Muscle of leg (tissue), 11 donors: ENCODE data around the gene FOXP4. TPM values are rescaled to one million over a fixed set of nuclear protein-coding genes. Genes with fewer than 3 reads are reported as not detected.
"Not testable (repeated sequence)": the region's sequence is repeated elsewhere in the genome, so short reads cannot be mapped to it uniquely, and the experiment has no call there.

Experiments used
- DNase-seq: peaks from one replicate; pipeline ENCODE4 v3.0.0; 2013
- H3K27ac ChIP-seq: one replicate; pipeline ENCODE4 v1.5.1; 2013; ENCODE audit warnings: mild to moderate bottlenecking, low read length, control low read depth
- H3K27me3 ChIP-seq: one replicate; pipeline ENCODE4 v1.6.1; 2013; ENCODE audit warnings: low read length; ENCODE audit not compliant: control insufficient read depth, insufficient read depth
- H3K36me3 ChIP-seq: one replicate; pipeline ENCODE4 v1.6.1; 2013; ENCODE audit warnings: low read length; ENCODE audit not compliant: control insufficient read depth, insufficient read depth
- H3K4me1 ChIP-seq: one replicate; pipeline ENCODE4 v1.6.1; 2013; ENCODE audit warnings: low read length; ENCODE audit not compliant: control insufficient read depth, insufficient read depth
- H3K4me3 ChIP-seq: one replicate; pipeline ENCODE4 v1.5.1; 2013; ENCODE audit warnings: low read length, control low read depth
- H3K9me3 ChIP-seq: replicated peaks from 2 replicates; pipeline ENCODE4 v1.6.1; 2013; ENCODE audit warnings: low read depth, low read length; ENCODE audit not compliant: control insufficient read depth
- WGBS: methylation state at CpG from one replicate; pipeline ENCODE4 v1.1.5; 2013; ENCODE audit warnings: missing lambda C conversion rate; ENCODE audit not compliant: insufficient coverage; 5-methylcytosine and 5-hydroxymethylcytosine counted together
- polyA plus RNA-seq, 8 donors: library from polyadenylated mRNA; unstranded; fragments of 120-200 nt; gene quantifications; one replicate each; pipeline versions ENCODE4 v1.2.1 to v1.2.3, GENCODE V29; 2013; ENCODE audit warnings: inconsistent platforms in 1 of 8, low replicate concordance in 1 of 8; ENCODE audit not compliant: insufficient read length in 8 of 8, insufficient read depth in 1 of 8
- total RNA-seq: library from RNA; stranded (reverse); fragments of 120-200 nt; gene quantifications from one replicate; pipeline ENCODE4 v1.2.4, GENCODE V29; 2013

The FOXP4 gene
- total and polyA plus RNA-seq, 9 donors, result 3.0 to 25.7 (median 14.3) TPM

- Histone ChIP-seq H3K9me3 (no peaks in the 10 kb centered on the region), H3K4me1 (peaks cover 7% of the 10 kb centered on the region), H3K27ac (no peak overlapping the region), H3K27me3 (no peaks in the 10 kb centered on the region), H3K36me3 (no peaks in the 10 kb centered on the region), H3K4me3 (no peak overlapping the region)
- no peak for DNase-seq
- 80% methylated on average over 3 of the region's 3 CpGs for WGBS
These were observed 59.5 kb downstream of the FOXP4 start for GRCh38 chr6:41605649-41606048.

DNA sequence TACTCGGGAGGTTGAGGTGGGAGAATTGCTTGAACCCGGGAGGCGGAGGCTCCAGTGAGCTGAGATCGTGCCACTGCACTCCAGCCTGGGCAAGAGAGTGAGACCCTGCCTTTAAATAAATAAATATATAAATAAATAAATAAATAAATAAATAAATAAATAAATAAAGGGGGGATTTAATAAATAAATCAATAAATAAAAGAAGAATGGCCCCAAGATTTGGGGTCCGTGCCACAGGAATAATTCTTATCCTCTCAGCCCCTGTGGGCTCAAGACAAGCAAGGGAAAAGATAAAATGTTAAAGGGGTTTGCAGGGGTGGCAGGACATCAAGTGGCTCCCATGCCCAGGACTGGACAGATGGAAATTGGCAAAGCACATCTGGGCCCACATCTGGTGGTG, 60.9 kb downstream of the FOXP4 start:
- no peaks in the 10 kb centered on the region for H3K9me3 ChIP-seq
- H3K27me3 ChIP-seq, result no peaks in the 10 kb centered on the region
- no peak overlapping the region for H3K27ac ChIP-seq
- no peak overlapping the region for H3K4me3 ChIP-seq
- 86% methylated on average over 1 of the region's 5 CpGs for WGBS
- peaks cover 7% of the 10 kb centered on the region for H3K4me1 ChIP-seq
- no peaks in the 10 kb centered on the region for H3K36me3 ChIP-seq
- no peak for DNase-seq

- WGBS, result 72% methylated on average over 8 of the region's 9 CpGs
- Histone ChIP-seq H3K4me3 (no peak overlapping the region), H3K36me3 (no peaks in the 10 kb centered on the region), H3K27me3 (no peaks in the 10 kb centered on the region), H3K4me1 (peaks cover 4% of the 10 kb centered on the region), H3K9me3 (no peaks in the 10 kb centered on the region), H3K27ac (no peak overlapping the region)
- no peak for DNase-seq
These were observed 61.6 kb downstream of the FOXP4 start for GRCh38 chr6:41607736-41608135.

- Histone ChIP-seq H3K4me1 (no peaks in the 10 kb centered on the region), H3K9me3 (peaks cover 4% of the 10 kb centered on the region), H3K36me3 (no peaks in the 10 kb centered on the region), H3K27ac (no peak overlapping the region), H3K4me3 (no peak overlapping the region), H3K27me3 (no peaks in the 10 kb centered on the region)
- no peak for DNase-seq
- WGBS, result 64% methylated on average over 7 of the region's 11 CpGs
These were observed 62.4 kb downstream of the FOXP4 start for GRCh38 chr6:41608443-41609151.

DNA sequence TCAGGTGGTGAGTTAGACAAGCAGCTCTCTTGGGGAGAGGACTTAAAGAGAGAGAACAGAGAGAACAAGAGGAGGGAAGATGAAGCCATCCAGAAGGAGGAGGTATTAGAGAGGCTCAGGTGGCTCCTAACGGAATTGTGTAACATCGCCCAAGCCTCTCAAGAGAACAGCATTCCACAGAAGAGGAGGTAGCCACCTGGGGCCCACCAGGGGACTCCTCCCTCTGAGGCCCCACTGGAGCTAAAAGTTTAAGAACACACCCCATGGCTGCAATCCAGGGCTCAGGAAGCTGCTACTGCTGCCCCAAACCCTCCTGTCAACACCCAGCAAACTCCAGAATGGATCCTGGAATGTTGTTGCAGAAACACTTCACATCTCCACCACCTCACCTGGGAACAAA, 68.5 kb downstream of the FOXP4 start:
- Histone ChIP-seq H3K27me3 (no peaks in the 10 kb centered on the region), H3K4me3 (no peak overlapping the region), H3K9me3 (peaks cover 4% of the 10 kb centered on the region), H3K36me3 (no peaks in the 10 kb centered on the region), H3K27ac (no peak overlapping the region), H3K4me1 (no peaks in the 10 kb centered on the region)
- DNase-seq, result no peak
- WGBS, result 63% methylated on average over 2 of the region's 2 CpGs

GRCh38 chr6:41615311-41615710, 69.1 kb downstream of the FOXP4 start:
- no peaks in the 10 kb centered on the region for H3K36me3 ChIP-seq
- no peak overlapping the region for H3K27ac ChIP-seq
- WGBS, result 75% methylated on average over 4 of the region's 7 CpGs
- no peaks in the 10 kb centered on the region for H3K4me1 ChIP-seq
- DNase-seq, result peak; percentile 47
- H3K4me3 ChIP-seq, result no peak overlapping the region
- H3K9me3 ChIP-seq, result peaks cover 4% of the 10 kb centered on the region
- H3K27me3 ChIP-seq, result no peaks in the 10 kb centered on the region

DNA sequence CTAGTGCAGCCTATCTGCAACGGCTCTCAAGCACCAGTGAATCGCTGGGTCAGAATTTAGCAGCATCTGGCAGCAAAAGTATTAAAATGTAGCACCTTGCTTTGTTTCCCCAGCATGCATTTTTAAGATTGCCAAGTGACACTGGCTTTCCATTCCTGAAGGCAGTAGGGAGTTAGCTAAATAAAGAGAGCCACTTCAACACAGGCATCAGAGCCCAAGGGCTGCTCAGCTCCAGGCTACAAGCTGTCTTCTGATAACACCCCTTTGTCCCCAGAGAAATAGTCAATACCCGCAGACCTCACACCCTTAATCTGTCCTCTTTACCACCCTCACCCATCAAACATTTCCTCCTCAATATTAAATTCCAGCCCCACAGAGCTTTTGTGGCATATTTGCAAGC, 72.4 kb downstream of the FOXP4 start:
- H3K4me3 ChIP-seq, result no peak overlapping the region
- no peak overlapping the region for H3K27ac ChIP-seq
- H3K36me3 ChIP-seq, result no peaks in the 10 kb centered on the region
- peaks cover 2% of the 10 kb centered on the region for H3K9me3 ChIP-seq
- 63% methylated on average over 2 of the region's 3 CpGs for WGBS
- H3K4me1 ChIP-seq, result no peaks in the 10 kb centered on the region
- DNase-seq, result no peak
- no peaks in the 10 kb centered on the region for H3K27me3 ChIP-seq

GRCh38 chr6:41619193-41619592, 73.0 kb downstream of the FOXP4 start:
- H3K9me3 ChIP-seq, H3K27me3 ChIP-seq, H3K4me1 ChIP-seq, H3K4me3 ChIP-seq, H3K27ac ChIP-seq, DNase-seq, H3K36me3 ChIP-seq: not testable (repeated sequence)
- WGBS, result no CpG with 5 or more reads among the region's 4 CpGs

DNA sequence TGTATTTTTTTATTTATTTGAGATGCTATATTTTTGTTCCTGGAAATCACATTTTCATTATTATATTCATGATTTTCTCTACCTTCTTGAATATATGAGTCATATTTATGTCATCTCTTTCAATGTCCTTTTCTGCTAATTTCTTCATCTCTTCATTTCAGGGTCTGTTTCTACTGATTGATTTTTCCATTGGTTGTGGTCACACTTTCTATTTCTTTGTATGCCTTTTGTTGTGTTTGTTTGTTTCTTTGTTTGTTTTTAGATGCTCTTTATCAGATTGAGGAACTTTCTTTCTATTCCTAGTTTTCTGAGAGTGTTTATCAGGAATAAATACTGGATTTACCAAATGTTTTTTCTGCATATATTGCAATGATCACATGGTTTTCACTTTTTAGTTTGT, 75.2 kb downstream of the FOXP4 start:
- H3K4me1 ChIP-seq, result peaks cover 11% of the 10 kb centered on the region
- no peaks in the 10 kb centered on the region for H3K36me3 ChIP-seq
- no peak for DNase-seq
- H3K27me3 ChIP-seq, result no peaks in the 10 kb centered on the region
- H3K4me3 ChIP-seq, result no peak overlapping the region
- peaks cover 2% of the 10 kb centered on the region for H3K9me3 ChIP-seq
- H3K27ac ChIP-seq, result no peak overlapping the region

GRCh38 chr6:41621802-41622201, 75.6 kb downstream of the FOXP4 start:
- H3K36me3 ChIP-seq, result no peaks in the 10 kb centered on the region
- peaks cover 2% of the 10 kb centered on the region for H3K9me3 ChIP-seq
- no peak for DNase-seq
- 31% methylated on average over 2 of the region's 2 CpGs for WGBS
- no peaks in the 10 kb centered on the region for H3K27me3 ChIP-seq
- H3K27ac ChIP-seq, result no peak overlapping the region
- no peak overlapping the region for H3K4me3 ChIP-seq
- peaks cover 14% of the 10 kb centered on the region for H3K4me1 ChIP-seq
